MM.1S (cell line): ENCODE results near the gene THRA.

Experiments used
- EZH2 ChIP-seq: fragments of 300-600 bp; sonication (generic); optimal IDR thresholded peaks from 2 replicates; pipeline ENCODE3; 2017; ENCODE audit warnings: low read depth, mild to moderate bottlenecking, antibody characterized with exemption, low read length, mixed read lengths
- EZH2phosphoT487 ChIP-seq: fragments of 300-600 bp; sonication (generic); IDR thresholded peaks from 2 replicates; pipeline ENCODE4 v1.6.1; 2018; ENCODE audit warnings: antibody characterized with exemption, low read length
- TF ChIP-seq, protein P1 (sequence below): fragments of 300-600 bp; sonication (generic); IDR thresholded peaks from 2 replicates; pipeline ENCODE4 v1.5.1; 2016; ENCODE audit warnings: antibody characterized with exemption, low read length, mixed read lengths

DNA sequence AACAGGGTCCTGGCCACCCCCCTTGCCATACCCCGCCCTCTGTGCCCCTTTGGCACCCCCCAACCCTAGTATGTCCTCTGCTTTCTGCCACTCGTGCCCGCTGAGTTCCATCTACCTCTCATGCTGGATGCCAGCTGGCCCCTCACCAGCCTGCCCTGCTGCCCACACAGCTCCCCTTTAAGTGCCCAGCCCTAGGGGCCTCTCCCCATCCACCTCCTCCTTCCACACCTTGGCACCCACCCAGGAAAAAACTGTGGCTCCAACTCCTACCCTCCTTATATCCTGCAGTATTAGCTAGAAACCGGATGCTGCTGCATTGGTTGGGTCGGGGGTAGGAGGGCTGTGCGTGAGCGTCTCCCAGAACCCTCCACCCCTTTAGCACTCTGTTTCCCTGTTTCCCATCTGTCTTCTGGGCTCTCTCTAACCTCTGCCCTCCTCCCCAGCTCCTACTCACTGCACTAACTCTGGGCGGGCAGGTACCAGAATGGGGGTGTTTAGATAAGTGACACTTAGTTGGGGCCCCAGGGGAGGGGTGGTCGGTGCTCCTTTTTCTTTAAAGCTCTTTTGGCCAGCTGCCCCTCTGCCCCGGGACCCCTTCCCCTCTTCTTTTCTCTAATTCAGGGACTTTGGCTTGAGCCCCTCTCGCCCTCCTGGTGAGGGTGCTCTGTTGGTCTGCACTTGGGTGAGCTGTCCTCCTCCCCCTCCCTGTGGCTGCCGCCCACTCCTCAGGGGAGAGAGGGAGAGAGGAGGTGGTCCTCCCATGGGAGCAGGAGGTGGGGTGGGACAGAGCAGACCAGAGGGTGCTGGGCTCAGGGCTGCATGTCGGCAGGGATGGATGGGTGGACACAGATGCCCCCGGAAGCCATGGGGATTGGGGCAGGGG lies 27.7 kb downstream of the THRA start:
- TF ChIP-seq EZH2 (no peak), EZH2phosphoT487 (no peak)
- TF ChIP-seq, protein P1, sequence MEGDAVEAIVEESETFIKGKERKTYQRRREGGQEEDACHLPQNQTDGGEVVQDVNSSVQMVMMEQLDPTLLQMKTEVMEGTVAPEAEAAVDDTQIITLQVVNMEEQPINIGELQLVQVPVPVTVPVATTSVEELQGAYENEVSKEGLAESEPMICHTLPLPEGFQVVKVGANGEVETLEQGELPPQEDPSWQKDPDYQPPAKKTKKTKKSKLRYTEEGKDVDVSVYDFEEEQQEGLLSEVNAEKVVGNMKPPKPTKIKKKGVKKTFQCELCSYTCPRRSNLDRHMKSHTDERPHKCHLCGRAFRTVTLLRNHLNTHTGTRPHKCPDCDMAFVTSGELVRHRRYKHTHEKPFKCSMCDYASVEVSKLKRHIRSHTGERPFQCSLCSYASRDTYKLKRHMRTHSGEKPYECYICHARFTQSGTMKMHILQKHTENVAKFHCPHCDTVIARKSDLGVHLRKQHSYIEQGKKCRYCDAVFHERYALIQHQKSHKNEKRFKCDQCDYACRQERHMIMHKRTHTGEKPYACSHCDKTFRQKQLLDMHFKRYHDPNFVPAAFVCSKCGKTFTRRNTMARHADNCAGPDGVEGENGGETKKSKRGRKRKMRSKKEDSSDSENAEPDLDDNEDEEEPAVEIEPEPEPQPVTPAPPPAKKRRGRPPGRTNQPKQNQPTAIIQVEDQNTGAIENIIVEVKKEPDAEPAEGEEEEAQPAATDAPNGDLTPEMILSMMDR = no peak
